ENCODE measurements around the gene PEX5L. TPM values are rescaled to one million over a fixed set of nuclear protein-coding genes. Genes with fewer than 3 reads are reported as not detected.

Gene PEX5L
- total RNA-seq, 1 experiment from 2014 or later = 0.33 TPM

DNA sequence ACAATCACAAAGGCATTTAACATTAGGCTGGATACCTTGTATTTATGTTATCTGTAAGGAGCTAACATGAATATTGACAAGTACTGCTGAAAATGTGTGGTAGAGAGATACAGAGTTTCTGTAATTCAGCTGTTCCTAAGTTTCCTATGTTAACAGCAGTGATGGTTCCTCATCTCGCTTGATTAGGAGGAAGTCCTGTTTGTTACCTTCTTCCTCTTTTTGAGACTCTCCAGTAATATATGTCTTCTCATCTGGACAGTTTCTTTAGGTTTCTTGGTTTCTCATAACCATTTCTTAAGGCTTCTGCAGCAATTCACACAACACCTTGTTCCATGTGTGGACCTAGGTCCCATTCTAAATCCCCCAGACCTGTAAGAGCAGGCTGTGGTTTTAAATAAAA is 11.4 kb upstream of the PEX5L start:
- no TSS peak for BruUV-seq (replicated peaks)
- H3K4me3 ChIP-seq = no peak overlapping the region
- DNase-seq = no peak
- no peak overlapping the region for H2AFZ ChIP-seq
- intact Hi-C loops (cut with micrococcal nuclease; ENCODE audit: unreplicated experiment) = no loop called here
- H3K9me3 ChIP-seq (ENCODE audit: insufficient read depth, low read depth) = 0 out of 2 replicates have a peak, but pooled peaks cover 3% of the 10 kb centered on the region
- H3K36me3 ChIP-seq (ENCODE audit: low read depth) = no peaks in the 10 kb centered on the region
- no peak overlapping the region for H3K4me2 ChIP-seq
- TF ChIP-seq CTCF (conservative IDR thresholded peaks at IDR 0.05) (no peak), EZH2 (IDR thresholded peaks at IDR 0.05; ENCODE audit: low read depth) (no peak)
- H3F3A ChIP-seq (ENCODE audit: insufficient read depth, low read depth) = no peaks in the 10 kb centered on the region
- no peaks in the 10 kb centered on the region for H3K27me3 ChIP-seq (ENCODE audit: insufficient read depth, low read depth)
- no peaks in the 10 kb centered on the region for H3K4me1 ChIP-seq (replicated peaks; ENCODE audit: insufficient read depth)
- no peaks in the 10 kb centered on the region for H4K20me1 ChIP-seq (ENCODE audit: insufficient read depth)
- CTCF ChIA-PET = no interaction called here
- POLR2A ChIA-PET (ENCODE audit: unreplicated experiment) = no interaction called here
- H3K9me2 ChIP-seq (ENCODE audit: insufficient read depth) = no peaks in the 10 kb centered on the region
- no peaks in the 10 kb centered on the region for H3K79me2 ChIP-seq (ENCODE audit: low read depth)
- no peak overlapping the region for H3K27ac ChIP-seq

DNA sequence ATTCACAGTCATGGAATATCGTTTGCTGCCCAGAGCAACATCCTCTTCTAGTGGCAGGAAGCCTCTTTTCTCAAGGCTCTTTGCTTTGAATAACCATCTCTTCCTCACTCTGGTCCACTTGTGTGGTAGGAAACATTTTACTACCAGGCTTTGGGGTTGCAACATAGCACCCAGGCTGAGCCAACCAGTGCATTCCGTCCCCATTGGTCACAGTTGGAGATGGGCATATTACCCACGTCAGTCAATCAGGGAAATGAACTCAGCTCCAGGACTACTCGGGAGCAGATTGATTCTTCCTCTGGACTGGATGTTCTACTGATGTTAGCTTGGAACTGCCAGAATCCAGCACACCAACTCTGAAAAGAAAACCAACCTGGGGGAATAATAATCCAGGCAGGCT is 4.2 kb upstream of the PEX5L start:
- POLR2A ChIA-PET (ENCODE audit: unreplicated experiment) = interaction anchor here (0.6 kb wide), 1 partner anchor 87 kb away, joined by 3 read pairs; no protein-coding TSS in a partner anchor
- Histone ChIP-seq H4K20me1 (ENCODE audit: insufficient read depth) (no peaks in the 10 kb centered on the region), H3K27me3 (ENCODE audit: insufficient read depth, low read depth) (no peaks in the 10 kb centered on the region), H3K79me2 (ENCODE audit: low read depth) (no peaks in the 10 kb centered on the region), H3K4me1 (replicated peaks; ENCODE audit: insufficient read depth) (no peaks in the 10 kb centered on the region), H3K4me2 (no peak overlapping the region), H3K9me2 (ENCODE audit: insufficient read depth) (no peaks in the 10 kb centered on the region), H3K9me3 (ENCODE audit: insufficient read depth, low read depth) (no peaks in the 10 kb centered on the region), H3K36me3 (ENCODE audit: low read depth) (no peaks in the 10 kb centered on the region), H3K4me3 (no peak overlapping the region), H3K27ac (no peak overlapping the region), H3F3A (ENCODE audit: insufficient read depth, low read depth) (no peaks in the 10 kb centered on the region), H2AFZ (no peak overlapping the region)
- intact Hi-C loops (cut with micrococcal nuclease; ENCODE audit: unreplicated experiment) = no loop called here
- CTCF ChIA-PET = no interaction called here
- BruUV-seq (replicated peaks) = no TSS peak
- no peak for DNase-seq
- no peak for TF ChIP-seq EZH2 (IDR thresholded peaks at IDR 0.05; ENCODE audit: low read depth)

DNA sequence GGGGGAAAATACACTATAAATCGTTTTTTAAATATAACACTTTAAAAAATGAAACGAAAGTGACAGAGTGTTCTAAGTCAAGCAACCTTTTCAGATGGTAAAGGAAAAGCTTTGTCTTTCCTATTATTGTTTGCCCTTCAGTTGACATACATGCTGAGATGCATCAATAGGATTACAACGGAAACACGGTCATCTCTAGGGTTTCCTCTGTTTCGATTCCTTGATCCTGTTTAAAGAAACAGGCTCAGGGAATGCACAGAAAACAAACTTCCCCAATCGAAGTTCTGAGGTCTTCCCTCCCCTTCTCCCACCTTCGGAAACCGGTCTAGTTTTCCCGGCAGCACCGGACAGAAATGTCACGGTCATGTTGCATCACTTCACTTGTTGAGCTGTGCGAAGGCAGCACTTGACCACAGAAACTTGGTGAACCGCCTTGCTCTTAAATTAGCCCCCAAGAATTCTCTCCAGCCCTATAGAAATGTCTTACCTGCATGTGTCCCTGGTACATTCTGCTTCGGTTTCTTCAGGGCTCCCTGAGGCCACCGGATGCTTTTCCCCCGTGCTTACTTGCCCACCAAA is 556 bp downstream of the PEX5L start:
- no peaks in the 10 kb centered on the region for H3K9me3 ChIP-seq (ENCODE audit: insufficient read depth, low read depth)
- no peaks in the 10 kb centered on the region for H3K4me1 ChIP-seq (replicated peaks; ENCODE audit: insufficient read depth)
- no peaks in the 10 kb centered on the region for H4K20me1 ChIP-seq (ENCODE audit: insufficient read depth)
- no peak overlapping the region; the same call in 1 of the 2 replicates for H2AFZ ChIP-seq
- H3K79me2 ChIP-seq (ENCODE audit: low read depth) = no peaks in the 10 kb centered on the region
- no peaks in the 10 kb centered on the region for H3K36me3 ChIP-seq (ENCODE audit: low read depth)
- H3K27ac ChIP-seq = no peak overlapping the region
- no peaks in the 10 kb centered on the region for H3F3A ChIP-seq (ENCODE audit: insufficient read depth, low read depth)
- no peaks in the 10 kb centered on the region for H3K9me2 ChIP-seq (ENCODE audit: insufficient read depth)
- H3K27me3 ChIP-seq (ENCODE audit: insufficient read depth, low read depth) = no peaks in the 10 kb centered on the region
- BruUV-seq (replicated peaks) = no TSS peak
- H3K4me3 ChIP-seq = no peak overlapping the region
- H3K4me2 ChIP-seq = no peak overlapping the region
- no peak for DNase-seq
- ChIA-PET POLR2A (ENCODE audit: unreplicated experiment) (no interaction called here), CTCF (no interaction called here)
- intact Hi-C loops (cut with micrococcal nuclease; ENCODE audit: unreplicated experiment) = no loop called here
- TF ChIP-seq CTCF (conservative IDR thresholded peaks at IDR 0.05) = no peak
- no peak for TF ChIP-seq EZH2 (IDR thresholded peaks at IDR 0.05; ENCODE audit: low read depth)

DNA sequence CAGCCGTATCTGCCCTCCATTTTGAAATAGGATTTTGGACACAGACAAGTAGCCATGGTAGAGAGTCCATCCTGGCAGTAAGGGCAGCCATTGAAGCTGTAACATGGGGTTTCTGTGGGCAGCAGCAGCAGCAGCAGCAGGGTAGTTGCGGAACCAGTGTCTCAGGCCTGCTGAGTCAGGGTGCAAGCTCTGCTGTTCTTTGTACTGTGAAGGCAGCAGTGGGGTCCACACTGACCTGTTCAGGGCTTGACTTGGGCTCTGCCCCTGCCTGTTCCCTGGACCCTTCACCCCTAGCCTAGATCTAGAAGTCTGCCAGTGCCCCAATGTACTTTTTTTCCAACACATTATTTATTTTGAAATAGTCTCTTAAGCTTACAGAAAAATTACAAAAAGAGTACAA is 9.7 kb downstream of the PEX5L start:
- no peaks in the 10 kb centered on the region for H3F3A ChIP-seq (ENCODE audit: insufficient read depth, low read depth)
- no peak overlapping the region for H3K4me3 ChIP-seq
- ChIA-PET CTCF (no interaction called here), POLR2A (ENCODE audit: unreplicated experiment) (no interaction called here)
- BruUV-seq (replicated peaks) = no TSS peak
- H3K4me1 ChIP-seq (replicated peaks; ENCODE audit: insufficient read depth) = no peaks in the 10 kb centered on the region
- no peak overlapping the region for H3K4me2 ChIP-seq
- intact Hi-C loops (cut with micrococcal nuclease; ENCODE audit: unreplicated experiment) = no loop called here
- no peak for DNase-seq
- TF ChIP-seq EZH2 (IDR thresholded peaks at IDR 0.05; ENCODE audit: low read depth) = no peak
- TF ChIP-seq CTCF (conservative IDR thresholded peaks at IDR 0.05) = no peak
- H3K9me2 ChIP-seq (ENCODE audit: insufficient read depth) = no peaks in the 10 kb centered on the region
- no peaks in the 10 kb centered on the region for H3K27me3 ChIP-seq (ENCODE audit: insufficient read depth, low read depth)
- H3K9me3 ChIP-seq (ENCODE audit: insufficient read depth, low read depth) = no peaks in the 10 kb centered on the region
- no peak overlapping the region for H2AFZ ChIP-seq
- no peak overlapping the region for H3K27ac ChIP-seq
- no peaks in the 10 kb centered on the region for H4K20me1 ChIP-seq (ENCODE audit: insufficient read depth)
- H3K79me2 ChIP-seq (ENCODE audit: low read depth) = no peaks in the 10 kb centered on the region
- no peaks in the 10 kb centered on the region for H3K36me3 ChIP-seq (ENCODE audit: low read depth)

Data from PC-9 (cell line).